Caco-2 (cell line): ENCODE measurements around the gene CDK5RAP1. TPM values are rescaled to one million over a fixed set of nuclear protein-coding genes. Genes with fewer than 3 reads are reported as not detected.

Experiments
- BruUV-seq: library from RNA; stranded (reverse); fragments of 400-500 nt; replicated peaks from 2 replicates; lab custom pipeline; 2021; lab: Mats Ljungman, UMichigan
- CTCF ChIA-PET: fragments of 300-600 bp; sonication (Branson Sonifier 250); formaldehyde crosslinking; loops from one replicate; lab custom pipeline; 2022; ENCODE audit warnings: antibody characterized with exemption; lab: Charles Lee
- POLR2A ChIA-PET: fragments of 300-600 bp; sonication (Branson Sonifier 250); formaldehyde crosslinking; loops from one replicate; lab custom pipeline; 2022; ENCODE audit warnings: antibody characterized with exemption; lab: Charles Lee
- DNase-seq, 2 experiments: peaks; one replicate each; pipeline versions ENCODE4 v3.0.0 to v3.0.0-alpha.2; 2020 to 2022
- H3K27me3 ChIP-seq: replicated peaks from 2 replicates; pipeline ENCODE4 v1.6.0; 2011; ENCODE audit warnings: low read length; ENCODE audit not compliant: control insufficient read depth, insufficient read depth
- H3K36me3 ChIP-seq: 2 replicates; pipeline ENCODE4 v1.5.1; 2011; ENCODE audit warnings: low read length; ENCODE audit not compliant: control insufficient read depth, insufficient read depth
- H3K4me1 ChIP-seq: fragments of 250-450 bp; sonication (Bioruptor Pico); 2 replicates; pipeline ENCODE4 v1.5.1; 2020; ENCODE audit warnings: mild to moderate bottlenecking
- H3K4me3 ChIP-seq: 2 replicates; pipeline ENCODE4 v1.5.1; 2011; ENCODE audit warnings: low read depth, mild to moderate bottlenecking, control low read depth, low read length
- H3K9me3 ChIP-seq: fragments of 250-450 bp; sonication (Bioruptor Pico); 2 replicates; pipeline ENCODE4 v1.5.1; 2020; ENCODE audit warnings: mild to moderate bottlenecking, moderate library complexity
- H3K27ac Mint-ChIP-seq: one replicate; pipeline ENCODE4 v1.8.0; 2022; ENCODE audit warnings: mixed read lengths; ENCODE audit not compliant: unreplicated experiment
- H3K27me3 Mint-ChIP-seq: one replicate; pipeline ENCODE4 v1.8.0; 2022; ENCODE audit warnings: mixed read lengths; ENCODE audit not compliant: insufficient read depth, unreplicated experiment
- H3K36me3 Mint-ChIP-seq: one replicate; pipeline ENCODE4 v1.8.0; 2022; ENCODE audit warnings: mild to moderate bottlenecking, mixed read lengths; ENCODE audit not compliant: insufficient read depth, unreplicated experiment
- H3K4me1 Mint-ChIP-seq: one replicate; pipeline ENCODE4 v1.8.0; 2022; ENCODE audit warnings: low read depth, mixed read lengths; ENCODE audit not compliant: unreplicated experiment
- H3K4me3 Mint-ChIP-seq: one replicate; pipeline ENCODE4 v1.8.0; 2022; ENCODE audit warnings: mild to moderate bottlenecking, moderate library complexity, mixed read lengths; ENCODE audit not compliant: unreplicated experiment
- H3K9me3 Mint-ChIP-seq: one replicate; pipeline ENCODE4 v1.8.0; 2022; ENCODE audit warnings: mixed read lengths; ENCODE audit not compliant: unreplicated experiment
- intact Hi-C: fragments of 100-400 bp; cut with micrococcal nuclease; formaldehyde crosslinking; loops from one replicate; pipeline ENCODE4 v1.10.0; 2022; ENCODE audit not compliant: unreplicated experiment
- total RNA-seq: library from RNA; stranded (reverse); gene quantifications from 2 replicates; pipeline ENCODE4 v1.2.3, GENCODE V29; 2022
- TF ChIP-seq, protein P1 (sequence below), 2 experiments: fragments of 200-600 bp in 1 of 2; IDR thresholded peaks; 1 replicate in 1 of 2; 2 replicates in 1 of 2; pipeline versions ENCODE4 v1.5.1 to v1.8.0; 2011 to 2022; ENCODE audit warnings: antibody characterized with exemption in 1 of 2, control low read depth in 1 of 2, inconsistent platforms in 1 of 2, low read depth in 1 of 2, low read length in 1 of 2, mild to moderate bottlenecking in 1 of 2, moderate library complexity in 1 of 2; ENCODE audit not compliant: insufficient read depth in 1 of 2, severe bottlenecking in 1 of 2, unreplicated experiment in 1 of 2

Gene CDK5RAP1
- total RNA-seq, 1 experiment from 2014 or later, result 116 TPM

DNA sequence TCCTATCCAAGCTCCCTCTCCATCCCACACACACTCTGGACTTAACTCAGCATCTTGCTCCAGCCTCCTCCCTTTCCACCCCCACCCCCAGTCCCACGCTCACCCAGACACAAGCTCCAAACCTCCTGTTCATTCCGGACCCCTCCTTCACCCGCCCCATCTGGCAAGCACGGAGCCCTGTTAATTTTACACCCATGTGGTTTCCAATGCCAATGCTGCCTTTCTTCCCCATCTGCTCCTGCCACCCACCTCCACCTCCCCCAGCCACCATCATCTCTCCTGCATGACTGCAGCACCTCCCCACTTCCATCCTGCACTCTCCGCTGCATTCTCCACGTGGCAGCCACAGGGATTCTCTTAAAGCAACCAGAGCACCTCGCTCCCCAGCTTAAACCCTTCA lies 9.9 kb upstream of the CDK5RAP1 start:
- POLR2A ChIA-PET, result no interaction called here
- H3K36me3 Mint-ChIP-seq, result peaks cover 10% of the 10 kb centered on the region
- no peaks in the 10 kb centered on the region for H3K27me3 Mint-ChIP-seq
- H3K27ac Mint-ChIP-seq, result no peak overlapping the region
- no peak overlapping the region for H3K4me3 Mint-ChIP-seq
- DNase-seq, result no peak
- CTCF ChIA-PET, result interaction anchor here (1.1 kb wide), 1 partner anchor 10 kb away, joined by 3 read pairs; the partner anchor contains the start of gene CDK5RAP1
- H3K4me1 Mint-ChIP-seq, result no peaks in the 10 kb centered on the region
- Histone ChIP-seq H3K4me1 (no peaks in the 10 kb centered on the region), H3K36me3 (no peaks in the 10 kb centered on the region), H3K27me3 (no peaks in the 10 kb centered on the region), H3K9me3 (no peaks in the 10 kb centered on the region), H3K4me3 (no peak overlapping the region)
- intact Hi-C loops, result no loop called here
- BruUV-seq, result no TSS peak
- H3K9me3 Mint-ChIP-seq, result no peaks in the 10 kb centered on the region
- TF ChIP-seq, protein P1, sequence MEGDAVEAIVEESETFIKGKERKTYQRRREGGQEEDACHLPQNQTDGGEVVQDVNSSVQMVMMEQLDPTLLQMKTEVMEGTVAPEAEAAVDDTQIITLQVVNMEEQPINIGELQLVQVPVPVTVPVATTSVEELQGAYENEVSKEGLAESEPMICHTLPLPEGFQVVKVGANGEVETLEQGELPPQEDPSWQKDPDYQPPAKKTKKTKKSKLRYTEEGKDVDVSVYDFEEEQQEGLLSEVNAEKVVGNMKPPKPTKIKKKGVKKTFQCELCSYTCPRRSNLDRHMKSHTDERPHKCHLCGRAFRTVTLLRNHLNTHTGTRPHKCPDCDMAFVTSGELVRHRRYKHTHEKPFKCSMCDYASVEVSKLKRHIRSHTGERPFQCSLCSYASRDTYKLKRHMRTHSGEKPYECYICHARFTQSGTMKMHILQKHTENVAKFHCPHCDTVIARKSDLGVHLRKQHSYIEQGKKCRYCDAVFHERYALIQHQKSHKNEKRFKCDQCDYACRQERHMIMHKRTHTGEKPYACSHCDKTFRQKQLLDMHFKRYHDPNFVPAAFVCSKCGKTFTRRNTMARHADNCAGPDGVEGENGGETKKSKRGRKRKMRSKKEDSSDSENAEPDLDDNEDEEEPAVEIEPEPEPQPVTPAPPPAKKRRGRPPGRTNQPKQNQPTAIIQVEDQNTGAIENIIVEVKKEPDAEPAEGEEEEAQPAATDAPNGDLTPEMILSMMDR (IDR thresholded peaks at IDR 0.05; ENCODE audit: insufficient read depth in 1 of 2, low read depth in 1 of 2, low read length in 1 of 2, severe bottlenecking in 1 of 2, unreplicated experiment in 1 of 2), result no peak

DNA sequence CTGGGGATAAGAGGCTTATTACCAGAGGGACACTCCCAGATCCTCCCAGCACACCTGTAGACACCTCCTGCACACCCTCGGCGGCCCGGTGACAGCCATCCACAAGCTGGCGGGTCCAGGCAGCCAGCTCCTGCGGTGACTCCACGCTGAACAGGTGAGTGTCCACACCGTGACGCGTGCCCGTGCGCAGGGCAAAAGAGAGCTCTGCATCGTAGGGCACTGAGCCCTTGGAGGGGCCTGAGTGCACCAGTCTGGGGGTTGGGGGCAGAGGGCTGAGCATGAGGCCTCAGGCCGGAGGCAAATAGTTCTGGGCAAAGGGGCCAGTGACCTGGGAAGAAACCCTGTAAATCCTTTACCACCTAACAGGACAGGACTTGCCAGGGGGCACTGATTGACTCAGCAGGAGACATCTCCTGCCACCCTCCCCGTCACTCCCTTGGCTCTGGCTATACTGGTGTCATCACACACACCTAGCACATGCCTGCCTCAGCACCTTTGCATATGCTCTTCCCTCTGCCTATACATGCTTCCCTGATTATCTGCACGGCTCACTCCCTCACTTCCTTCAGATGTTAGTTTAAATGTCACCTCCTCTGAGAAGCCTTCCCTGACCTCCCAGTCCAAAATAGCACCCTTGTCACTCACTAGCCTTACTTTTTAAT lies 8.9 kb upstream of the CDK5RAP1 start:
- Mint-ChIP-seq H3K9me3 (no peaks in the 10 kb centered on the region), H3K4me3 (no peak overlapping the region)

GRCh38 chr20:33408716-33409654 lies 7.7 kb upstream of the CDK5RAP1 start:
- no peaks in the 10 kb centered on the region for H3K27me3 Mint-ChIP-seq
- CTCF ChIA-PET, result interaction anchor here (0.5 kb wide), 1 partner anchor 902 kb away, joined by 4 read pairs; no protein-coding TSS in a partner anchor
- no peaks in the 10 kb centered on the region for H3K36me3 ChIP-seq
- no peaks in the 10 kb centered on the region for H3K4me1 ChIP-seq
- peaks cover 10% of the 10 kb centered on the region for H3K36me3 Mint-ChIP-seq
- no peaks in the 10 kb centered on the region for H3K27me3 ChIP-seq
- no peak overlapping the region for H3K27ac Mint-ChIP-seq
- H3K9me3 Mint-ChIP-seq, result no peaks in the 10 kb centered on the region
- DNase-seq, result no peak
- no TSS peak for BruUV-seq
- no peak overlapping the region for H3K4me3 Mint-ChIP-seq
- TF ChIP-seq, protein P1 (IDR thresholded peaks at IDR 0.05; ENCODE audit: insufficient read depth in 1 of 2, low read depth in 1 of 2, low read length in 1 of 2, severe bottlenecking in 1 of 2, unreplicated experiment in 1 of 2), result no peak
- no peaks in the 10 kb centered on the region for H3K9me3 ChIP-seq
- no peak overlapping the region for H3K4me3 ChIP-seq
- POLR2A ChIA-PET, result no interaction called here
- intact Hi-C loops, result no loop called here
- H3K4me1 Mint-ChIP-seq, result no peaks in the 10 kb centered on the region

More for the DNA sequence above, 8.9 kb upstream of the CDK5RAP1 start:
- no peaks in the 10 kb centered on the region for H3K27me3 ChIP-seq
- no peak for DNase-seq
- no peaks in the 10 kb centered on the region for H3K4me1 ChIP-seq
- H3K27me3 Mint-ChIP-seq, result no peaks in the 10 kb centered on the region
- POLR2A ChIA-PET, result no interaction called here
- H3K4me1 Mint-ChIP-seq, result no peaks in the 10 kb centered on the region
- no peaks in the 10 kb centered on the region for H3K9me3 ChIP-seq
- no peak overlapping the region for H3K4me3 ChIP-seq
- H3K36me3 Mint-ChIP-seq, result peaks cover 10% of the 10 kb centered on the region
- H3K36me3 ChIP-seq, result no peaks in the 10 kb centered on the region
- H3K27ac Mint-ChIP-seq, result no peak overlapping the region
- intact Hi-C loops, result no loop called here
- no TSS peak for BruUV-seq
- CTCF ChIA-PET, result interaction anchor here (0.6 kb wide), 1 partner anchor 25 kb away, joined by 3 read pairs; no protein-coding TSS in a partner anchor
- TF ChIP-seq, protein P1 (IDR thresholded peaks at IDR 0.05; ENCODE audit: insufficient read depth in 1 of 2, low read depth in 1 of 2, low read length in 1 of 2, severe bottlenecking in 1 of 2, unreplicated experiment in 1 of 2), result no peak
